ENCODE results near the gene CDC45. TPM values are rescaled to one million over a fixed set of nuclear protein-coding genes. Genes with fewer than 3 reads are reported as not detected.

The CDC45 gene
- total and polyA plus RNA-seq, 2 of the 13 experiments (the other 11 are each of a cell fraction or from before 2014, with no cell fraction given): 14.4 to 36.3 TPM

DNA sequence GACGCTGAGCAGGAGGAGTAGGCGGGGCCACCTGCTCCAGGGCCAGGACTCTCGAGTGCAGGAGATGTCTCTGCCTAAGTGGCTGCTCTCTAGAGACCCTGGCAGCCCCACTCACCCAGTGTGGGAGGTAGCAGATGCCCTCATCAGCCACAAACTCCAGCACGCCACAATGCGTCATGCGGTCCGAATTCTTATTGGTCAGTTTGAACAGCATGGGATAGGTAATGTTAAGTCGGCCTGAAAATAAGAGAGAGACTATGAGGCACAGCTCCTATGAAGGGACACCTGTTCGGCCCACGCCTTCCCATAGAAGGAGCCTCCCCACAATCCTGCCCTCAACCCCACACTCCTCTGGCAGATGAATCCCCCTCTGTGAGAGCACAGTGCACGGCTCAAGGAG is 8.1 kb upstream of the CDC45 start:
- Histone ChIP-seq H3K4me3 (replicated peaks in 1 of 3; ENCODE audit: insufficient read depth in 1 of 3, low read depth in 2 of 3, low read length in 3 of 3) (no peak overlapping the region), H4K20me1 (ENCODE audit: insufficient read depth, low read length) (no peaks in the 10 kb centered on the region; the same call in 1 of the 2 replicates), H3K27ac (ENCODE audit: extremely low read length, insufficient read depth, low read length) (no peak overlapping the region), H3K9ac (ENCODE audit: insufficient read depth, low read depth, low read length) (no peak overlapping the region), H3K4me1 (ENCODE audit: insufficient read depth, low read length) (peaks cover 6% of the 10 kb centered on the region; the same call in 1 of the 2 replicates), H3K4me2 (ENCODE audit: low read depth, low read length) (no peak overlapping the region), H2AFZ (ENCODE audit: low read length) (no peak overlapping the region), H3K36me3 (replicated peaks in 1 of 2; ENCODE audit: control insufficient read depth in 1 of 2, insufficient read depth in 2 of 2, low read length in 2 of 2) (peaks cover 30 to 78% of the 10 kb centered on the region in 2 experiments), H3K9me3 (ENCODE audit: low read length) (no peaks in the 10 kb centered on the region), H3K79me2 (ENCODE audit: insufficient read depth, low read length) (peaks cover 23% of the 10 kb centered on the region), H3K27me3 (ENCODE audit: control insufficient read depth in 1 of 2, insufficient read depth in 2 of 2, low read length in 2 of 2) (no peaks in the 10 kb centered on the region)
- no peak for TF ChIP-seq FOSL1 (CRISPR knock-in tag; IDR thresholded peaks at IDR 0.05; ENCODE audit: borderline replicate concordance)
- TF ChIP-seq GATA4 (IDR thresholded peaks at IDR 0.05; ENCODE audit: borderline replicate concordance, low read depth): no peak
- TF ChIP-seq, protein P1, sequence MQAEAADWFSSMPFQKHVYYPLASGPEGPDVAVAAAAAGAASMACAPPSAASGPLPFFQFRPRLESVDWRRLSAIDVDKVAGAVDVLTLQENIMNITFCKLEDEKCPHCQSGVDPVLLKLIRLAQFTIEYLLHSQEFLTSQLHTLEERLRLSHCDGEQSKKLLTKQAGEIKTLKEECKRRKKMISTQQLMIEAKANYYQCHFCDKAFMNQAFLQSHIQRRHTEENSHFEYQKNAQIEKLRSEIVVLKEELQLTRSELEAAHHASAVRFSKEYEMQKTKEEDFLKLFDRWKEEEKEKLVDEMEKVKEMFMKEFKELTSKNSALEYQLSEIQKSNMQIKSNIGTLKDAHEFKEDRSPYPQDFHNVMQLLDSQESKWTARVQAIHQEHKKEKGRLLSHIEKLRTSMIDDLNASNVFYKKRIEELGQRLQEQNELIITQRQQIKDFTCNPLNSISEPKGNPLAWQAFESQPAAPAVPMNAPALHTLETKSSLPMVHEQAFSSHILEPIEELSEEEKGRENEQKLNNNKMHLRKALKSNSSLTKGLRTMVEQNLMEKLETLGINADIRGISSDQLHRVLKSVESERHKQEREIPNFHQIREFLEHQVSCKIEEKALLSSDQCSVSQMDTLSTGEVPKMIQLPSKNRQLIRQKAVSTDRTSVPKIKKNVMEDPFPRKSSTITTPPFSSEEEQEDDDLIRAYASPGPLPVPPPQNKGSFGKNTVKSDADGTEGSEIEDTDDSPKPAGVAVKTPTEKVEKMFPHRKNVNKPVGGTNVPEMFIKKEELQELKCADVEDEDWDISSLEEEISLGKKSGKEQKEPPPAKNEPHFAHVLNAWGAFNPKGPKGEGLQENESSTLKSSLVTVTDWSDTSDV (CRISPR knock-in tag; IDR thresholded peaks at IDR 0.05): no peak
- TF ChIP-seq, protein P2, sequence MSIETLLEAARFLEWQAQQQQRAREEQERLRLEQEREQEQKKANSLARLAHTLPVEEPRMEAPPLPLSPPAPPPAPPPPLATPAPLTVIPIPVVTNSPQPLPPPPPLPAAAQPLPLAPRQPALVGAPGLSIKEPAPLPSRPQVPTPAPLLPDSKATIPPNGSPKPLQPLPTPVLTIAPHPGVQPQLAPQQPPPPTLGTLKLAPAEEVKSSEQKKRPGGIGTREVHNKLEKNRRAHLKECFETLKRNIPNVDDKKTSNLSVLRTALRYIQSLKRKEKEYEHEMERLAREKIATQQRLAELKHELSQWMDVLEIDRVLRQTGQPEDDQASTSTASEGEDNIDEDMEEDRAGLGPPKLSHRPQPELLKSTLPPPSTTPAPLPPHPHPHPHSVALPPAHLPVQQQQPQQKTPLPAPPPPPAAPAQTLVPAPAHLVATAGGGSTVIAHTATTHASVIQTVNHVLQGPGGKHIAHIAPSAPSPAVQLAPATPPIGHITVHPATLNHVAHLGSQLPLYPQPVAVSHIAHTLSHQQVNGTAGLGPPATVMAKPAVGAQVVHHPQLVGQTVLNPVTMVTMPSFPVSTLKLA (IDR thresholded peaks at IDR 0.05): no peak
- TF ChIP-seq, protein P3, sequence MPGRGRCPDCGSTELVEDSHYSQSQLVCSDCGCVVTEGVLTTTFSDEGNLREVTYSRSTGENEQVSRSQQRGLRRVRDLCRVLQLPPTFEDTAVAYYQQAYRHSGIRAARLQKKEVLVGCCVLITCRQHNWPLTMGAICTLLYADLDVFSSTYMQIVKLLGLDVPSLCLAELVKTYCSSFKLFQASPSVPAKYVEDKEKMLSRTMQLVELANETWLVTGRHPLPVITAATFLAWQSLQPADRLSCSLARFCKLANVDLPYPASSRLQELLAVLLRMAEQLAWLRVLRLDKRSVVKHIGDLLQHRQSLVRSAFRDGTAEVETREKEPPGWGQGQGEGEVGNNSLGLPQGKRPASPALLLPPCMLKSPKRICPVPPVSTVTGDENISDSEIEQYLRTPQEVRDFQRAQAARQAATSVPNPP (CRISPR knock-in tag; IDR thresholded peaks at IDR 0.05): no peak
- TF ChIP-seq, protein P4, sequence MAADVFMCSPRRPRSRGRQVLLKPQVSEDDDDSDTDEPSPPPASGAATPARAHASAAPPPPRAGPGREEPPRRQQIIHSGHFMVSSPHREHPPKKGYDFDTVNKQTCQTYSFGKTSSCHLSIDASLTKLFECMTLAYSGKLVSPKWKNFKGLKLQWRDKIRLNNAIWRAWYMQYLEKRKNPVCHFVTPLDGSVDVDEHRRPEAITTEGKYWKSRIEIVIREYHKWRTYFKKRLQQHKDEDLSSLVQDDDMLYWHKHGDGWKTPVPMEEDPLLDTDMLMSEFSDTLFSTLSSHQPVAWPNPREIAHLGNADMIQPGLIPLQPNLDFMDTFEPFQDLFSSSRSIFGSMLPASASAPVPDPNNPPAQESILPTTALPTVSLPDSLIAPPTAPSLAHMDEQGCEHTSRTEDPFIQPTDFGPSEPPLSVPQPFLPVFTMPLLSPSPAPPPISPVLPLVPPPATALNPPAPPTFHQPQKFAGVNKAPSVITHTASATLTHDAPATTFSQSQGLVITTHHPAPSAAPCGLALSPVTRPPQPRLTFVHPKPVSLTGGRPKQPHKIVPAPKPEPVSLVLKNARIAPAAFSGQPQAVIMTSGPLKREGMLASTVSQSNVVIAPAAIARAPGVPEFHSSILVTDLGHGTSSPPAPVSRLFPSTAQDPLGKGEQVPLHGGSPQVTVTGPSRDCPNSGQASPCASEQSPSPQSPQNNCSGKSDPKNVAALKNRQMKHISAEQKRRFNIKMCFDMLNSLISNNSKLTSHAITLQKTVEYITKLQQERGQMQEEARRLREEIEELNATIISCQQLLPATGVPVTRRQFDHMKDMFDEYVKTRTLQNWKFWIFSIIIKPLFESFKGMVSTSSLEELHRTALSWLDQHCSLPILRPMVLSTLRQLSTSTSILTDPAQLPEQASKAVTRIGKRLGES (CRISPR knock-in tag; IDR thresholded peaks at IDR 0.05; ENCODE audit: borderline replicate concordance): no peak
- no peak for TF ChIP-seq CHD2 (IDR thresholded peaks at IDR 0.05; ENCODE audit: low read depth, low read length)
- in situ Hi-C loops (cut with HindIII; ENCODE audit: extremely low pct_ligation_motif_present, low pct_unique_long_range_greater_than_20kb): loop anchor here (10.0 kb wide), 1 partner anchor 177 kb away; the partner anchor contains the start of gene CLTCL1
- ChIA-PET POLR2A (no interaction called here), CTCF (ENCODE audit: low intra/inter-chr PET ratio, low total read pairs) (no interaction called here)
- WGBS (ENCODE audit: low lambda C conversion rate): 99% methylated on average over 8 of the region's 11 CpGs
- intact Hi-C loops (cut with micrococcal nuclease; ENCODE audit: unreplicated experiment): loop anchor here (10.0 kb wide), 2 partner anchors 163 to 167 kb away; no protein-coding TSS in a partner anchor
- no peak for FAIRE-seq
- no TSS peak for BruUV-seq (replicated peaks)
- no peak for DNase-seq (ENCODE audit: low spot score)
- ATAC-seq: no peak

Measured in HepG2 (cell line).